Hepatocyte (in vitro differentiated cells): ENCODE measurements around the gene ZNF212.
"Not testable (repeated sequence)": the region's sequence is repeated elsewhere in the genome, so short reads cannot be mapped to it uniquely, and the experiment has no call there.

Experiments used
- CTCF ChIP-seq: fragments of 200-600 bp; sonication (generic); IDR thresholded peaks from 2 replicates; pipeline ENCODE4 v1.5.1; 2016; ENCODE audit warnings: antibody characterized with exemption, mild to moderate bottlenecking; ENCODE audit not compliant: poor library complexity
- EZH2 ChIP-seq: fragments of 200-600 bp; sonication (generic); IDR thresholded peaks from 2 replicates; pipeline ENCODE4 v1.6.1; 2016; ENCODE audit warnings: antibody characterized with exemption, mild to moderate bottlenecking, borderline replicate concordance

DNA sequence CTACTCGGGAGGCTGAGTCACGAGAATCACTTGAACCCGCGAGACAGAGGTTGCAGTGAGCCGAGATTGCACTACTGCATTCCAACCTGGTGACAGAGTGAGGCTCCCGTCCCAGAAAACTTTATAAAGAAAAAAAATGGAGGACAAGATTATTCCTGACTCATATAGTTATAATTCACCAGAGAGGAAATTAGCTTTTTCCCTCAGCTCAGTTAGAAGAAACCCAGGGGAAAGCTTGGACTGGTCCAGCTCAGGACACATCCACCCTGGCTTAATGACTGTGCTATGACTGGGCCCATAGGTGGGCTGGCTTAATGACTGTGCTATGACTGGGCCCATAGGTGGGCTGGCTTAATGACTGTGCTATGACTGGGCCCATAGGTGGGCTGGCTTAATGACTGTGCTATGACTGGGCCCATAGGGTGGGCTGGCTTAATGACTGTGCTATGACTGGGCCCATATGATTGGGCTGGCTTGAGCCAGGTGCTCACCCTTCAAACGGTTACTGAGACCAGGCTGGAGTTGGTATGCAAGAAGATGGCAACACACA, 5.7 kb upstream of the ZNF212 start:
- not testable (repeated sequence) for TF ChIP-seq CTCF, EZH2
